Stimulated activated CD4-positive, alpha-beta T cell treated with anti-CD3 and anti-CD28 coated beads, Interleukin-1b, Interleukin-23, amount 100 ng/mL, for 48 hours (primary cell): ENCODE data around the gene STEAP1B.

ENCODE experiments used
- DNase-seq: peaks from one replicate; pipeline ENCODE4 v3.0.0-alpha.2; 2020

Gene STEAP1B

GRCh38 chr7:22397981-22398380 lies 102.0 kb downstream of the STEAP1B start:
- no peak for DNase-seq

- no peak for DNase-seq
Measured at GRCh38 chr7:22395222-22395621, 104.8 kb downstream of the STEAP1B start.

GRCh38 chr7:22394739-22395138 lies 105.2 kb downstream of the STEAP1B start:
- DNase-seq = no peak

- DNase-seq = no peak
Measured at GRCh38 chr7:22393913-22394729, 105.9 kb downstream of the STEAP1B start.

GRCh38 chr7:22390516-22390915 lies 109.5 kb downstream of the STEAP1B start:
- no peak for DNase-seq

GRCh38 chr7:22389892-22390291 lies 110.1 kb downstream of the STEAP1B start:
- no peak for DNase-seq

- DNase-seq = no peak
Measured at GRCh38 chr7:22387583-22387982, 112.4 kb downstream of the STEAP1B start.

GRCh38 chr7:22386865-22387264 lies 113.1 kb downstream of the STEAP1B start:
- DNase-seq = no peak

GRCh38 chr7:22386206-22386858 lies 113.7 kb downstream of the STEAP1B start:
- no peak for DNase-seq

GRCh38 chr7:22385326-22385725 lies 114.7 kb downstream of the STEAP1B start:
- DNase-seq = no peak

- no peak for DNase-seq
Measured at GRCh38 chr7:22380333-22380732, 119.7 kb downstream of the STEAP1B start.

GRCh38 chr7:22378199-22378980 lies 121.6 kb downstream of the STEAP1B start:
- DNase-seq = no peak

GRCh38 chr7:22377703-22378102 lies 122.3 kb downstream of the STEAP1B start:
- DNase-seq = no peak

GRCh38 chr7:22375359-22376048 lies 124.5 kb downstream of the STEAP1B start:
- DNase-seq = no peak

GRCh38 chr7:22373911-22374310 lies 126.1 kb downstream of the STEAP1B start:
- no peak for DNase-seq

- no peak for DNase-seq
Measured at GRCh38 chr7:22373388-22373787, 126.6 kb downstream of the STEAP1B start.

GRCh38 chr7:22372863-22373262 lies 127.1 kb downstream of the STEAP1B start:
- no peak for DNase-seq

GRCh38 chr7:22371878-22372277 lies 128.1 kb downstream of the STEAP1B start:
- DNase-seq = no peak
